Stomach smooth muscle (tissue), 2 donors: Measurements from ENCODE around the gene SPAG16.
"Not testable (repeated sequence)": the region's sequence is repeated elsewhere in the genome, so short reads cannot be mapped to it uniquely, and the experiment has no call there.

Experiments used
- H3K27ac ChIP-seq: one replicate; pipeline ENCODE4 v1.7.0; 2013; ENCODE audit warnings: mild to moderate bottlenecking, low read length, inconsistent platforms
- H3K27me3 ChIP-seq, 2 donors: one replicate each; pipeline ENCODE4 v1.7.0; 2013; ENCODE audit warnings: low read length in 2 of 2; ENCODE audit not compliant: insufficient read depth in 2 of 2, control insufficient read depth in 1 of 2
- H3K36me3 ChIP-seq, 2 donors: one replicate each; pipeline ENCODE4 v1.7.0; 2013; ENCODE audit warnings: low read length in 2 of 2; ENCODE audit not compliant: control insufficient read depth in 2 of 2, insufficient read depth in 2 of 2
- H3K4me1 ChIP-seq: one replicate; pipeline ENCODE4 v1.7.0; 2013; ENCODE audit warnings: low read length; ENCODE audit not compliant: control insufficient read depth, insufficient read depth
- H3K4me3 ChIP-seq, 2 donors: one replicate each; pipeline ENCODE4 v1.7.0; 2013; ENCODE audit warnings: low read length in 2 of 2
- H3K9ac ChIP-seq, 2 donors: one replicate each; pipeline ENCODE4 v1.7.0; 2013; ENCODE audit warnings: low read length in 2 of 2, mild to moderate bottlenecking in 1 of 2
- H3K9me3 ChIP-seq, 2 donors: one replicate each; pipeline ENCODE4 v1.7.0; 2013; ENCODE audit warnings: low read length in 2 of 2; ENCODE audit not compliant: control insufficient read depth in 2 of 2
- donor health status: healthy.
- donor health status: Pancreatic carcinoma.

SPAG16 gene

DNA sequence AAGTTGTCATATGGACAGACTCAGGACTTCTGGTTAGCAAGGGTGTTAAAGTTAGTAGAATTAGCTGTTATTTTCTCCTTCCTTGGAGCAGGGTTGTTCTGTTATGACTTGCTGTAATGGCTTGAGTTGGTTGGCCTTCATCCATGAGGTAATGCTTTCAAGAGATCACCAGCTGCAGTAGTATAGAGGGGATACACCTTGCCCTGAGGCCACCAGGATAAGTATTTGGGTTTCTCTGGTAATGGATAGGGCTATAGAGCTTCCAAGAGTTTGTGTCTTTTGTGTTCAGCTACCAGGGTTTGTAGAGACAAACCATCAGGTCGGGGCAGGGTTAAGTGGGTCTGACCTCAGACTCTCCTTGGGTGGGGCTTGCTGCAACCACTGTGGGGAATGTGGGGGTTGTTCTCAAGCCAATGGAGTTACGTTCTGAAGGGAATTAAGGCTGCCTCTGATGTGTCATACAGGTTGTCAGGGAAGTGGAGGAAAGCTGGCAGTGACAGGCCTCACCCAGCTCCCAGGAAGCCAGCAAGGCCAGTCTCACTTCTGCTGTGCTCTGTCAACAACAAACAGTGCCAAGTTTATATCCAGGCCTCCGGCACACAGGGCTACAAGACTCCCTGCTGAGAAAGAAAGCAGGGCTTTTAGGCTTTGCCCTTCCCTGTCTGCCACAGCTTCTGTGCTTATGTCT lies 356.6 kb downstream of the SPAG16 start:
- Histone ChIP-seq H3K36me3 (no peaks in the 10 kb centered on the region), H3K4me1 (no peaks in the 10 kb centered on the region), H3K9ac (no peak overlapping the region), H3K4me3 (no peak overlapping the region), H3K27ac (no peak overlapping the region), H3K9me3 (no peaks in the 10 kb centered on the region), H3K27me3 (no peaks in the 10 kb centered on the region)

DNA sequence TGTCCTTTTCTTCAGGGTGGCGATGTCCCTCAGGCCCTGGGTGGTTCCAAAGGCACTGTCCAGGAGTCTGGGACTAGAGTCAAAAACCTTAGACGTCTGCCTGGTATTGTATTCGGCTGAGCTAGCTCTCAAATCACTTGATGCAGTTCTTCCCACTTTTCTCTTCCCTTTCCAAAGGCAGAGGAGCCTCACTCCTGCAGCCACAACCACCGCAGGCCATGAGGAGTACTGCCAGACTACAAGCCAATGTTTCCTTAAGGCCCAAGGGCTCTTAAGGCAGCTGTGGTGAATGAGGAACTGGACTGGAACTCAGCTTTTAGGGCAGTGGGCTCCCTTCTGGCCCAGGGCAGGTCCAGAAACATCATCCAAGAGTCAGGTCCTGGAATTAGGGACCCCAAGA lies 360.7 kb downstream of the SPAG16 start:
- Histone ChIP-seq H3K4me3 (no peak overlapping the region), H3K9ac (no peak overlapping the region), H3K36me3 (no peaks in the 10 kb centered on the region), H3K27ac (no peak overlapping the region), H3K9me3 (no peaks in the 10 kb centered on the region), H3K27me3 (no peaks in the 10 kb centered on the region), H3K4me1 (no peaks in the 10 kb centered on the region)

DNA sequence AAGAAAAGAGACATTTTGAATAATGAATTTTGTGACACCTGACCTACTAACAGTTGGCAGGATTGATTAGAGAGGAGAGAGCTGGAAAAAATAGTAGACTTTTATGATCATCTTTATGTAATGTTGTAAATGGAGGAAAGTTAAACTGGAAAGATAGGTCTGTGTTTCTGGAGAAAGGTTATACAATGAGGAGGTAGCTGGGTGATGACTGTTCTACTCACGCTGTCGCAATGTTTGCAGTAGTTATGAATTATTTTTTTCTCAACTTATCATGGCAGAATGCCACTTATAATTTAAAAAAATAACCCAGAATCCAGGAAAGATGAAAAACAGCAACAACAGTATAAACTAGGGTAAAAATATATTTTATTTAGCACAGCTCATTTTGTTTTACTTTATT lies 364.9 kb downstream of the SPAG16 start:
- Histone ChIP-seq H3K9ac (no peak overlapping the region), H3K9me3 (no peaks in the 10 kb centered on the region), H3K4me3 (no peak overlapping the region), H3K27me3 (no peaks in the 10 kb centered on the region), H3K27ac (no peak overlapping the region), H3K4me1 (no peaks in the 10 kb centered on the region), H3K36me3 (no peaks in the 10 kb centered on the region)

DNA sequence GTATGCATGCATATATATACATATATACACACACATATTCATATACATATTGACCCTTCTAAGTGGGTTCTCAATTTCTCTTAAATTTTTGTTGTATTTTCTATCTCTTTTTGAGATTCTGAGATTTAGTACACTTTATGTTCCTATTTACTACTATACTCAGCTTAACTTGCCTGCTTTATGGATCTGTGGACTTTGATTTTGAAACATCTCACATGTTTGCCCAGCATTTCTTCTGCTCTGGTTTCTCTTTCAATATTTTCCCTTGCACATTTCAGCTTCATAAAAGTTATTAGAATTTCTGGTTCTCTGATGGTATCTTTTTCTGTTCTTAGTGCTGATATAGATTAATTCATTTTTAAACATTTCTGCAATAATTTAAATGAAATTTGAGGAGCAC lies 380.6 kb downstream of the SPAG16 start:
- no peak overlapping the region for H3K9ac ChIP-seq
- H3K9me3 ChIP-seq, result peaks cover 0 to 5% of the 10 kb centered on the region in 2 donors
- no peaks in the 10 kb centered on the region for H3K36me3 ChIP-seq
- H3K27me3 ChIP-seq, result no peaks in the 10 kb centered on the region
- H3K27ac ChIP-seq, result no peak overlapping the region
- no peak overlapping the region for H3K4me3 ChIP-seq
- H3K4me1 ChIP-seq, result no peaks in the 10 kb centered on the region

DNA sequence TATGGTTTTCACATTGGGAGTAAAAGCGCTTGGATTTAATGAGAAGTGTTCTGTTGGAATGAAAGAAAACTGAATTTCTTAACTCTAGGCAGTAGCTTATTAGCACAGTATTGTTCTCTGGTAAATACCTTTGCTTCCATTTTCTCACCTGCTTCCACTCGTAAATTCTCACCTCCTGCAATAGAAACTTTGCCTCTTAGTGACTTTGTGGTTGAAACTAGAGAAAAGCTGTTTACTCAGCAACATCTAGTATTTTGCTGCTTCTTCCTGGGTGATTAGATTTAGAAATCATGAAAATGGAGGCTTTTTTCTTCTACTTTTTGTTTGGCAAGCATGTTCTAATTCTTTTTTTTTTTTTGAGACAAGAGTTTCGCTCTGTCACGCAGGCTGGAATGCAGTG lies 385.4 kb downstream of the SPAG16 start:
- Histone ChIP-seq H3K4me3 (no peak overlapping the region), H3K9me3 (peaks cover 0 to 4% of the 10 kb centered on the region in 2 donors), H3K27ac (no peak overlapping the region), H3K4me1 (no peaks in the 10 kb centered on the region), H3K27me3 (no peaks in the 10 kb centered on the region), H3K9ac (no peak overlapping the region), H3K36me3 (no peaks in the 10 kb centered on the region)

DNA sequence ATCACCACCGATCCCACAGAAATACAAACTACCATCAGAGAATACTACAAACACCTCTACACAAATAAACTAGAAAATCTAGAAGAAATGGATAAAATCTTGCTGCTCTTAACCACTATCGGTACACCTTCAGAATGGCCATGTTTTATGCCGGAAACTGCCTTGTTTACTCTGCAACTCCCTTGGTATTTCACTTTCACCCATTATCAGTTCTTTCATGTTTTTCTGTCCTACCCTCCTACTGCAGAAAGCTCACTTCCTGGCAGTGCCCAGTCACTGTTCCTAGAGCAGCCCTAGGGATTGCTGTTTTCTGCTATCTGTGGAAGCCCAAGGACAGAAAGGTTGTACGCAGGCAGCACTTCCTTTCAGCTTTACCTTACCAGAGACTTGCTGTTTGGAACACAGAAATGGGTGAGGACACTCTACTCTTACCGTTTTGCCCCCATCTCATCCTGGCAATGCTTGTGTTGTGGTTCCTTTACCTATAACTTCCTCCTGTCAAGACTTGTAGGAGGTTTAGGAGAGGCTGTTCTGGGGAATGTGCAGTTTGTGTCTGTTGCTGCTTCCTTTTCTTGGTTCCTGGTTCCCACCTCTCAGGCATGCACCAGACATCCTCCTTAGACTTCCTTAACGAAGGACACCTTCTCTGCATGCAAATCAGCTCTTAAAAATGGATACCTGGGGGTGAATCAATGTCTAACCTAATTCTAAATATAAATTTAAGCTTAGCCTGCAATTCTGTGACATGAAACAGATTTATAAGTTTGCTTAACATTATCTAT lies 394.4 kb downstream of the SPAG16 start:
- Histone ChIP-seq H3K9me3 (peaks cover 2 to 5% of the 10 kb centered on the region in 2 donors), H3K4me1 (no peaks in the 10 kb centered on the region), H3K36me3 (no peaks in the 10 kb centered on the region), H3K4me3 (no peak overlapping the region), H3K9ac (no peak overlapping the region), H3K27ac (no peak overlapping the region), H3K27me3 (no peaks in the 10 kb centered on the region)

DNA sequence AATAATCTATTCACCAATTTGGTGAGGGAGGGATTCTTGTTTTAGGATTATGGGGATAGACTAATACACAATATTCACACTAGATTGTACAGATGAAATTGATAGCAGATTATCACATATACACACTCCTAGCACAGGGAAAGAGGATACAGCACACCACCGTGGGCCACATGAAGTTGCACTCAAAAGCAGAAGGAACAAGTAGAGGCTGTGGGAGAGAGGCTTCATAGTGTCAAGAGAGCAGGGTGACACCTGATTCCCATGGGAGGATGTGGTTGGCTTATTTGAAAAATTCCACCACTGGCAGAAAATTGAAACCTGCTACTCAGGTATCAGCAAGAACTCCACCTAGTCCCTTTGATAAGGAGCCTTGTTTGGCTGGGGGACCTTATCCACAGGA lies 395.6 kb downstream of the SPAG16 start:
- Histone ChIP-seq H3K9me3 (peaks cover 2 to 5% of the 10 kb centered on the region in 2 donors), H3K4me1 (no peaks in the 10 kb centered on the region), H3K36me3 (no peaks in the 10 kb centered on the region), H3K27me3 (no peaks in the 10 kb centered on the region), H3K4me3 (no peak overlapping the region), H3K27ac (no peak overlapping the region), H3K9ac (no peak overlapping the region)

DNA sequence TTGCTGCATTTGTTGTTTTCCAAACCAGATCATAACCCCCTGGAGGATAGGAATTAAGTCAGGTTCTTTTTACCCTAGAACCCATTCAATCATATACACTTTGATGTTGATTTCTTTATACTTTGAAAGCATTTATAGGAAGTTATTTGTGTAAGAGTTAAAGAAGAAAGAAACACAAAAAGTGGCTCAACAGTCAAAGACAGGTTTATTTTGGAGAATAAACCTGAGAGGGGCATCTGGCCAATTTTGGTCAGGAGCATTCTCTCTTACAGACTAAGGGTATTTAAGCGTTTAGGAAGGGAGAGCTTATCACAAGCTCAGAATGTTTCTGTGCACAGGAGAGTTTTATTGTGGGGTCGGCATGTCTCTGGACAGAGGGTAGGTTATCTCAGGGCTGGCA lies 398.0 kb downstream of the SPAG16 start:
- Histone ChIP-seq H3K36me3 (no peaks in the 10 kb centered on the region), H3K27me3 (no peaks in the 10 kb centered on the region), H3K9me3 (peaks cover 2 to 5% of the 10 kb centered on the region in 2 donors), H3K27ac (no peak overlapping the region), H3K9ac (no peak overlapping the region), H3K4me3 (no peak overlapping the region), H3K4me1 (no peaks in the 10 kb centered on the region)

DNA sequence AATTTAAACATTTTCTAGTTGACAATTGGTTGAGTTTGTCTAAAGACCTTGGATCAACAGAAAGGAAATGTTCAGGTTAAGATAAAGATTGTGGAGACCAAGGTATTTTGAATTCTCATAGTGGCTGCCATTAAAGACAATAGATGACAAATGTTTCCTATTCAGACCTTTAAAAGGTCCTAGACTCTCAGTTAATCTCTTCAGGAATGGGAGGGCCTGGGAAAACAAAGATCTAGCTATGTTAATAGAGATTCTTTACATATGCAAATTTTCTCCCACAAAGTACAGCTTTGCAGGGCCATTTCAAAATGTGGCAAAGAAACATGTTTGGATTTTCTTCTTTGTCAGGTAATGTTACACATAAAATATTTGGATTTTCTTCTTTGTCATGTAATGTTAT lies 403.9 kb downstream of the SPAG16 start:
- H3K27me3 ChIP-seq, result no peaks in the 10 kb centered on the region
- H3K36me3 ChIP-seq, result no peaks in the 10 kb centered on the region
- H3K4me3 ChIP-seq, result no peak overlapping the region
- H3K9ac ChIP-seq, result no peak overlapping the region
- no peaks in the 10 kb centered on the region for H3K4me1 ChIP-seq
- no peak overlapping the region for H3K27ac ChIP-seq
- H3K9me3 ChIP-seq, result no peaks in the 10 kb centered on the region

DNA sequence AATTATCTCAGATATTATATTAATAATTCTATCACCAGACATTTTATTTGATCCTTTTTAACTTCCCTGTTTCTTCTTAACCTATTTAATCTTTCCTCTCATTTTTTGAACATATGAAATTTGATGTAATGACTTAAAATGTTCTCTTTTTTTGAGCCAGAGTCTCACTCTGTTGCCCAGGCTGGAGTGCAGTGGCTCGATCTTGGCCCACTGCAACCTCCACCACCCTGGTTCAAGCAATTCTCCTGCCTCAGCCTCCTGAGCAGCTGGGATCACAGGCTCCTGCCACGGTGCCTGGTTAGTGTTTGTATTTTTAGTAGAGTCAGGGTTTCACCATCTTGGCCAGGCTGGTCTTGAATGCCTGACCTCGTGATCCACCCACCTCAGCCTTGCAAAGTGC lies 404.6 kb downstream of the SPAG16 start:
- not testable (repeated sequence) for H3K9ac ChIP-seq, H3K27me3 ChIP-seq, H3K4me3 ChIP-seq, H3K36me3 ChIP-seq, H3K9me3 ChIP-seq, H3K4me1 ChIP-seq, H3K27ac ChIP-seq

DNA sequence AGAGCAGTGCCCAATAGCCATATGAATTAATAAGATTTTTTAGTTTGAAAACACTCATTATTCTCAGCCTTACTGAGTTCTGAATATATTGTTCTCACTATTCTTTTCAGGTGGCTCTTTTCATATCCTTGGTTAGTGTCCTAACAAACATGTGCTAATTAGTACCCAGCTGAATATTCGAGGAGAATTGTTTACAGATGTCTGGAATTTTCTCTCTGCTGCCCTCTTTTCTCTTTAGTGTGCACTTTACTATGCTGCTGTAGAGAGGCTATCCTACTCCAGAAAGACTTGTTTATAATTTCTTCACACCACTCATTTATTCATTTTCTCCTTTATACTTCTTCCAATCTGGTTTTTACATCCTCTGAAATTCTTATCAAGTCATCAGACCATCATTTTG lies 405.3 kb downstream of the SPAG16 start:
- Histone ChIP-seq H3K4me3 (no peak overlapping the region), H3K27me3 (no peaks in the 10 kb centered on the region), H3K9ac (no peak overlapping the region), H3K36me3 (no peaks in the 10 kb centered on the region), H3K27ac (no peak overlapping the region), H3K9me3 (no peaks in the 10 kb centered on the region), H3K4me1 (no peaks in the 10 kb centered on the region)
